Activated naive CD4-positive, alpha-beta T cell treated with anti-CD3 and anti-CD28 coated beads for 36 hours (primary cell): Measurements from ENCODE around the gene HS6ST2. TPM values are rescaled to one million over a fixed set of nuclear protein-coding genes. Genes with fewer than 3 reads are reported as not detected.

ENCODE experiments used
- CTCF ChIA-PET: fragments of 350-600 bp; sonication (Branson Sonifier 250); formaldehyde crosslinking; loops from one replicate; lab custom pipeline; 2021; ENCODE audit warnings: antibody characterized with exemption; lab: Charles Lee
- DNase-seq: peaks from one replicate; pipeline ENCODE4 v3.0.0-alpha.2; 2020
- H3K27ac Mint-ChIP-seq: one replicate; pipeline ENCODE4 v1.8.0; 2021; ENCODE audit warnings: mild to moderate bottlenecking, mixed read lengths
- H3K27me3 Mint-ChIP-seq: one replicate; pipeline ENCODE4 v1.8.0; 2021; ENCODE audit warnings: low read depth, mixed read lengths
- H3K36me3 Mint-ChIP-seq: one replicate; pipeline ENCODE4 v1.8.0; 2021; ENCODE audit warnings: low read depth, mixed read lengths
- H3K4me1 Mint-ChIP-seq: one replicate; pipeline ENCODE4 v1.8.0; 2021; ENCODE audit warnings: low read depth, mixed read lengths
- H3K4me3 Mint-ChIP-seq: one replicate; pipeline ENCODE4 v1.8.0; 2021; ENCODE audit warnings: mild to moderate bottlenecking, moderate library complexity, mixed read lengths
- H3K9me3 Mint-ChIP-seq: one replicate; pipeline ENCODE4 v1.8.0; 2021; ENCODE audit warnings: mixed read lengths
- intact Hi-C: fragments of 100-400 bp; cut with micrococcal nuclease; formaldehyde crosslinking; loops from one replicate; pipeline ENCODE4 v1.15.1; 2023
- total RNA-seq, 2 experiments: library from RNA; stranded (reverse); gene quantifications; one replicate each; pipeline ENCODE4 v1.2.3, GENCODE V29; 2021

The HS6ST2 gene
- total RNA-seq, 2 experiments from 2014 or later: 0.98 to 1.3 TPM

GRCh38 chrX:132610536-132610935 is 347.9 kb downstream of the HS6ST2 start:
- no peaks in the 10 kb centered on the region for H3K9me3 Mint-ChIP-seq
- no peak overlapping the region for H3K4me3 Mint-ChIP-seq
- intact Hi-C loops: loop anchor here (5.0 kb wide), 1 partner anchor 118 kb away; no protein-coding TSS in a partner anchor
- H3K36me3 Mint-ChIP-seq: no peaks in the 10 kb centered on the region
- no peaks in the 10 kb centered on the region for H3K4me1 Mint-ChIP-seq
- H3K27ac Mint-ChIP-seq: no peak overlapping the region
- DNase-seq: no peak
- H3K27me3 Mint-ChIP-seq: no peaks in the 10 kb centered on the region
- CTCF ChIA-PET: interaction anchor here (1.0 kb wide), 1 partner anchor 318 kb away, joined by 3 read pairs; no protein-coding TSS in a partner anchor

GRCh38 chrX:132609362-132609848 is 349.0 kb downstream of the HS6ST2 start:
- CTCF ChIA-PET: no interaction called here
- H3K27ac Mint-ChIP-seq: no peak overlapping the region

GRCh38 chrX:132603700-132604286 is 354.6 kb downstream of the HS6ST2 start:
- DNase-seq: no peak
- Mint-ChIP-seq H3K4me1 (no peaks in the 10 kb centered on the region), H3K4me3 (no peak overlapping the region), H3K9me3 (no peaks in the 10 kb centered on the region), H3K27me3 (no peaks in the 10 kb centered on the region), H3K27ac (no peak overlapping the region), H3K36me3 (no peaks in the 10 kb centered on the region)
- intact Hi-C loops: no loop called here
- CTCF ChIA-PET: interaction anchor here (1.0 kb wide), 1 partner anchor 10 kb away, joined by 3 read pairs; no protein-coding TSS in a partner anchor

More at GRCh38 chrX:132609362-132609848, 349.0 kb downstream of the HS6ST2 start:
- H3K4me1 Mint-ChIP-seq: no peaks in the 10 kb centered on the region
- no peaks in the 10 kb centered on the region for H3K27me3 Mint-ChIP-seq
- H3K36me3 Mint-ChIP-seq: no peaks in the 10 kb centered on the region
- H3K4me3 Mint-ChIP-seq: no peak overlapping the region
- intact Hi-C loops: no loop called here
- DNase-seq: no peak
- no peaks in the 10 kb centered on the region for H3K9me3 Mint-ChIP-seq

- no peak overlapping the region for H3K27ac Mint-ChIP-seq
- H3K27me3 Mint-ChIP-seq: no peaks in the 10 kb centered on the region
- intact Hi-C loops: no loop called here
- H3K4me3 Mint-ChIP-seq: no peak overlapping the region
- H3K9me3 Mint-ChIP-seq: no peaks in the 10 kb centered on the region
- no peak for DNase-seq
- no peaks in the 10 kb centered on the region for H3K4me1 Mint-ChIP-seq
- CTCF ChIA-PET: interaction anchor here (1.0 kb wide), 1 partner anchor 11 kb away, joined by 3 read pairs; no protein-coding TSS in a partner anchor
- no peaks in the 10 kb centered on the region for H3K36me3 Mint-ChIP-seq
Measured at GRCh38 chrX:132602701-132603100, 355.7 kb downstream of the HS6ST2 start.

DNA sequence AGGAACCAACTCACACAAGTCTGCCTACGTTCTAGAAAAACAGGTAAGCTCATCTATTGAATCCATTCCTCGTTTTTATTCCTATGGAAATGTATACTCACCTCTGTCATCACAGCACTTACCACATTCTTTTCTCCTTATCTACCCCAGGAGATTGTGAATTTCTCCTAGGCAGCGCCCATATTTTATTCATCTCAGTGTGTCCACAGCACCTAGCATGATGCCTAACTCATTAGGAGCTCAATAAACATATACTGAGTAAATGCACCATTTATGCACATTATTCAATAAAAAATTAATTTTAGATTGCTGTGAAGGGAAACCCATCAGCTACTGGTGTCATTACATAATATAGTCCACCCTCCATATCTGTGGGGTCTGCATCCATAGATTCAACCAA is 363.4 kb downstream of the HS6ST2 start:
- H3K4me3 Mint-ChIP-seq: no peak overlapping the region
- no peaks in the 10 kb centered on the region for H3K36me3 Mint-ChIP-seq
- intact Hi-C loops: no loop called here
- H3K4me1 Mint-ChIP-seq: no peaks in the 10 kb centered on the region
- no peaks in the 10 kb centered on the region for H3K9me3 Mint-ChIP-seq
- H3K27ac Mint-ChIP-seq: no peak overlapping the region
- H3K27me3 Mint-ChIP-seq: no peaks in the 10 kb centered on the region
- CTCF ChIA-PET: interaction anchor here (0.8 kb wide), 1 partner anchor 368 kb away, joined by 3 read pairs; no protein-coding TSS in a partner anchor
- no peak for DNase-seq

- Mint-ChIP-seq H3K27me3 (no peaks in the 10 kb centered on the region), H3K36me3 (no peaks in the 10 kb centered on the region), H3K9me3 (no peaks in the 10 kb centered on the region), H3K4me1 (no peaks in the 10 kb centered on the region), H3K4me3 (no peak overlapping the region), H3K27ac (no peak overlapping the region)
- no peak for DNase-seq
- CTCF ChIA-PET: interaction anchor here (0.8 kb wide), 1 partner anchor 367 kb away, joined by 3 read pairs; no protein-coding TSS in a partner anchor
- intact Hi-C loops: no loop called here
Measured at GRCh38 chrX:132594129-132594528, 364.3 kb downstream of the HS6ST2 start.

GRCh38 chrX:132592880-132593279 is 365.5 kb downstream of the HS6ST2 start:
- CTCF ChIA-PET: no interaction called here
- Mint-ChIP-seq H3K4me3 (no peak overlapping the region), H3K4me1 (no peaks in the 10 kb centered on the region), H3K27me3 (no peaks in the 10 kb centered on the region), H3K9me3 (no peaks in the 10 kb centered on the region), H3K36me3 (no peaks in the 10 kb centered on the region), H3K27ac (no peak overlapping the region)
- intact Hi-C loops: loop anchor here (1.0 kb wide), 1 partner anchor 300 kb away; no protein-coding TSS in a partner anchor
- DNase-seq: peak; percentile 13

- no peak overlapping the region for H3K4me3 Mint-ChIP-seq
- CTCF ChIA-PET: no interaction called here
- no peaks in the 10 kb centered on the region for H3K36me3 Mint-ChIP-seq
- no peaks in the 10 kb centered on the region for H3K4me1 Mint-ChIP-seq
- no peak overlapping the region for H3K27ac Mint-ChIP-seq
- no peak for DNase-seq
- intact Hi-C loops: no loop called here
- no peaks in the 10 kb centered on the region for H3K27me3 Mint-ChIP-seq
- H3K9me3 Mint-ChIP-seq: no peaks in the 10 kb centered on the region
Measured at GRCh38 chrX:132591719-132592275, 366.6 kb downstream of the HS6ST2 start.

DNA sequence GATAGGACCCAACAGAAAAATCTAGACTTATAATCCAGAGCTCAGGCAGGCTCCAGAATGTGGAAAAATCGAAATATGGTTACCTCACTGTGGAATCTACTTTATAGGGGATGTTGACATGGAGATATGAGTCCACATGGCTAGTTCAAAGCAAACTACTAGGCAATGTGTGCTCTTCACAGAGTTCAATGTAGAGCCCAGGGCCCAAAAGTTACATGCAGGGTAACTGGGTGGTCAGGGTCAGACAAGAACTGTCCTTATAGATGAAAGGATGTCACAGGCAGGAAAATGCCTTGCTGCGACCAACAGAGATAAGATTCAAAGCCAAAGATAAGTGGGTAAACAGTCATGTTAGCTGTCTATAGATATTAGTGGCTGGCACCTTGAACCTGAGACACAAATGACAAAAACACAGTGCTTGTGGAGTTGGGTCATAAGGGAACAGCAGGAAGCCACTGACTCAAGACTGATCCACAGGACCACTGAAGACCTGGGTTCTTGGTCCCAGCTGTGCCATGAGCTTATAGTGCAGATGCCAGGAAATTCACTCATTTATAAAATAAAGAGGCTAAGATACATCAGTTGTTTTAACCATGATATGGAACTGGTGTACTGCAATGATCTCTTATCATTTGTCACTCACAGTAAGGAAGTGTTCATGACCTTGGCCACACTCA is 367.9 kb downstream of the HS6ST2 start:
- DNase-seq: no peak
- H3K27me3 Mint-ChIP-seq: no peaks in the 10 kb centered on the region
- no peak overlapping the region for H3K4me3 Mint-ChIP-seq
- no peak overlapping the region for H3K27ac Mint-ChIP-seq
- CTCF ChIA-PET: no interaction called here
- intact Hi-C loops: no loop called here
- no peaks in the 10 kb centered on the region for H3K36me3 Mint-ChIP-seq
- H3K9me3 Mint-ChIP-seq: no peaks in the 10 kb centered on the region
- H3K4me1 Mint-ChIP-seq: no peaks in the 10 kb centered on the region

DNA sequence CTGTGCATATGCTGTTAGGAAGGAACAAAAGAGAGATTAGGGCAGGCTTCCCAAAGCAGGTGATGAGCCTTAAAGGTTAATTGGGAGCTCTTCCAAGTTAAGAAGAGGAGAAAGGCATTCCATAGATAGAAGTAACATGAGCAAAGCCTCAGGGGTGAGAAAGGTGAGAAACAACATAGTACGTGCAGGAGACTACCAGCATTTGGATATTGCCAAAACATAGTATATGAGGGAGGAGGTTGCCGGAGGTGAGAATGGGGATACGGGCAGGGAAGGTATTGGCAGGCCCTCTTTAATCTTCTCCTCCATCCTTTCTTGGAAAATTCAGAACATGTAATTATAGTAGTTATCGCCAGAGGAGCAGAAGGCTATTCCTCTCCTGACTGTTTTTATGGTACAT is 373.5 kb downstream of the HS6ST2 start:
- intact Hi-C loops: no loop called here
- DNase-seq: no peak
- no peak overlapping the region for H3K27ac Mint-ChIP-seq
- no peaks in the 10 kb centered on the region for H3K9me3 Mint-ChIP-seq
- H3K36me3 Mint-ChIP-seq: no peaks in the 10 kb centered on the region
- no peaks in the 10 kb centered on the region for H3K27me3 Mint-ChIP-seq
- peaks cover 3% of the 10 kb centered on the region for H3K4me1 Mint-ChIP-seq
- CTCF ChIA-PET: interaction anchor here (0.5 kb wide), 1 partner anchor 17 kb away, joined by 3 read pairs; no protein-coding TSS in a partner anchor
- H3K4me3 Mint-ChIP-seq: no peak overlapping the region

DNA sequence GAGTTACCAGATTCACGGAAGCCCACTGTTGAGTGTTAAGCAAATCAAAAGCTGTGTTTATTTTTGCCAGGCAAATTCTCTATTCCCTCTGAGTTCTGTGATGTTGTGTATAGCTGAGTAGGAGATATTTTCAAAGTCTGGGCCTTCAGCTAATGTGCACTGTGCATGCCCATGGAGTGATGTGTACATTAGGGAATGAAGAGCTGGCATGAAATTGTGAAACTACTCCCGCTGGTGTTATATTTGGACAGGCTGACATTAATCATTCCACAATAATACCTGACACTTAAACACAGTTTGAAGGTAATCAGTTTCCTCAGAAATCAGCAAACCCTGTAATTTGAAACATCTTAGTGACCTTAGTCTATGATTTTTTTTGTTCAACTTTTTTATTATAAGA is 381.5 kb downstream of the HS6ST2 start:
- Mint-ChIP-seq H3K4me3 (no peak overlapping the region), H3K4me1 (peaks cover under 1% of the 10 kb centered on the region)
- CTCF ChIA-PET: no interaction called here

More for the DNA sequence above, 381.5 kb downstream of the HS6ST2 start:
- no peak overlapping the region for H3K27ac Mint-ChIP-seq
- no peak for DNase-seq
- no peaks in the 10 kb centered on the region for H3K27me3 Mint-ChIP-seq
- intact Hi-C loops: no loop called here
- H3K36me3 Mint-ChIP-seq: no peaks in the 10 kb centered on the region
- H3K9me3 Mint-ChIP-seq: no peaks in the 10 kb centered on the region
